ENCODE measurements around the gene CNTN6.

The CNTN6 gene

GRCh38 chr3:1272546-1273265 is 179.9 kb downstream of the CNTN6 start:
- no peak for TF ChIP-seq CTCF (IDR thresholded peaks at IDR 0.05; ENCODE audit: low read depth, low read length)
- H3K4me3 ChIP-seq (ENCODE audit: low read depth, low read length) = no peak overlapping the region
- DNase-seq (ENCODE audit: low read depth, low spot score) = peak; percentile 3
- in situ Hi-C loops (cut with HindIII; ENCODE audit: low sequenced_read_pairs) = no loop called here

GRCh38 chr3:1275495-1275894 is 182.7 kb downstream of the CNTN6 start:
- no peak overlapping the region for H3K4me3 ChIP-seq (ENCODE audit: low read depth, low read length)
- in situ Hi-C loops (cut with HindIII; ENCODE audit: low sequenced_read_pairs) = no loop called here
- no peak for DNase-seq (ENCODE audit: low read depth, low spot score)
- TF ChIP-seq CTCF (IDR thresholded peaks at IDR 0.05; ENCODE audit: low read depth, low read length) = peak; percentile 22

- DNase-seq (ENCODE audit: low read depth, low spot score) = no peak
- no peak for TF ChIP-seq CTCF (IDR thresholded peaks at IDR 0.05; ENCODE audit: low read depth, low read length)
- H3K4me3 ChIP-seq (ENCODE audit: low read depth, low read length) = no peak overlapping the region
- in situ Hi-C loops (cut with HindIII; ENCODE audit: low sequenced_read_pairs) = no loop called here
These were observed 195.0 kb downstream of the CNTN6 start for GRCh38 chr3:1287815-1288214.

- TF ChIP-seq CTCF (IDR thresholded peaks at IDR 0.05; ENCODE audit: low read depth, low read length) = no peak
- in situ Hi-C loops (cut with HindIII; ENCODE audit: low sequenced_read_pairs) = no loop called here
- H3K4me3 ChIP-seq (ENCODE audit: low read depth, low read length) = no peak overlapping the region
- no peak for DNase-seq (ENCODE audit: low read depth, low spot score)
These were observed 196.1 kb downstream of the CNTN6 start for GRCh38 chr3:1288805-1289494.

GRCh38 chr3:1292571-1293071 is 199.8 kb downstream of the CNTN6 start:
- in situ Hi-C loops (cut with HindIII; ENCODE audit: low sequenced_read_pairs) = no loop called here
- no peak overlapping the region for H3K4me3 ChIP-seq (ENCODE audit: low read depth, low read length)
- DNase-seq (ENCODE audit: low read depth, low spot score) = no peak
- no peak for TF ChIP-seq CTCF (IDR thresholded peaks at IDR 0.05; ENCODE audit: low read depth, low read length)

- no peak overlapping the region for H3K4me3 ChIP-seq (ENCODE audit: low read depth, low read length)
- TF ChIP-seq CTCF (IDR thresholded peaks at IDR 0.05; ENCODE audit: low read depth, low read length) = no peak
- in situ Hi-C loops (cut with HindIII; ENCODE audit: low sequenced_read_pairs) = no loop called here
- no peak for DNase-seq (ENCODE audit: low read depth, low spot score)
These were observed 201.8 kb downstream of the CNTN6 start for GRCh38 chr3:1294586-1294985.
